ENCODE results near the gene IQUB. TPM values are rescaled to one million over a fixed set of nuclear protein-coding genes. Genes with fewer than 3 reads are reported as not detected.

The IQUB gene
- total RNA-seq, 1 experiment from 2014 or later, result 0.21 TPM

DNA sequence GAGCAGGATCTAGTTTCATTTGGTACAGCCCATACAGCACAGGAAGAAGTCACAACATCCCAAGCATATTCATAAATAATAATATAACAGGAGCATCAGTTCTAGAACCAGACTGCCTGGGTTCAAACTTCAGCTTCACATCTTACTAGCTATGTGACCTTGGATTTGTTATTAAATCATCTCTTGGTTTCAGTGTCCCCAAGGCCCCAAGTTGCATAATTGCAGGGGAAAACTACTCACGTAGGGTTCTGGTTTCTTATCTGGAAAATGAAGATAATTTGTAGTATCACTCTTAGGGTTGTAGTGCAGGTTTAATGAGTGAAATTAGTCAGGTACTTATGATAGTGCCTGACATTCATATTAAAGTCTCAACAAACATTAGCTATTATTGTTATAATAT, 5.5 kb upstream of the IQUB start:
- TF ChIP-seq, protein P1, sequence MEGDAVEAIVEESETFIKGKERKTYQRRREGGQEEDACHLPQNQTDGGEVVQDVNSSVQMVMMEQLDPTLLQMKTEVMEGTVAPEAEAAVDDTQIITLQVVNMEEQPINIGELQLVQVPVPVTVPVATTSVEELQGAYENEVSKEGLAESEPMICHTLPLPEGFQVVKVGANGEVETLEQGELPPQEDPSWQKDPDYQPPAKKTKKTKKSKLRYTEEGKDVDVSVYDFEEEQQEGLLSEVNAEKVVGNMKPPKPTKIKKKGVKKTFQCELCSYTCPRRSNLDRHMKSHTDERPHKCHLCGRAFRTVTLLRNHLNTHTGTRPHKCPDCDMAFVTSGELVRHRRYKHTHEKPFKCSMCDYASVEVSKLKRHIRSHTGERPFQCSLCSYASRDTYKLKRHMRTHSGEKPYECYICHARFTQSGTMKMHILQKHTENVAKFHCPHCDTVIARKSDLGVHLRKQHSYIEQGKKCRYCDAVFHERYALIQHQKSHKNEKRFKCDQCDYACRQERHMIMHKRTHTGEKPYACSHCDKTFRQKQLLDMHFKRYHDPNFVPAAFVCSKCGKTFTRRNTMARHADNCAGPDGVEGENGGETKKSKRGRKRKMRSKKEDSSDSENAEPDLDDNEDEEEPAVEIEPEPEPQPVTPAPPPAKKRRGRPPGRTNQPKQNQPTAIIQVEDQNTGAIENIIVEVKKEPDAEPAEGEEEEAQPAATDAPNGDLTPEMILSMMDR (IDR thresholded peaks at IDR 0.05; ENCODE audit: unreplicated experiment), result no peak
- H3K36me3 Mint-ChIP-seq (ENCODE audit: insufficient read depth, unreplicated experiment), result peaks cover 5% of the 10 kb centered on the region
- no TSS peak for BruUV-seq (replicated peaks)
- CTCF ChIA-PET, result no interaction called here
- no peaks in the 10 kb centered on the region for H3K9me3 Mint-ChIP-seq (ENCODE audit: low read depth, unreplicated experiment)
- no peak overlapping the region for H3K27ac Mint-ChIP-seq (ENCODE audit: unreplicated experiment)
- DNase-seq, result no peak
- no peaks in the 10 kb centered on the region for H3K27me3 Mint-ChIP-seq (ENCODE audit: unreplicated experiment)
- H3K4me1 Mint-ChIP-seq (ENCODE audit: low read depth, unreplicated experiment), result peaks cover 8% of the 10 kb centered on the region
- intact Hi-C loops (cut with micrococcal nuclease; ENCODE audit: unreplicated experiment), result no loop called here
- H3K4me3 Mint-ChIP-seq (ENCODE audit: low read depth, unreplicated experiment), result no peak overlapping the region

DNA sequence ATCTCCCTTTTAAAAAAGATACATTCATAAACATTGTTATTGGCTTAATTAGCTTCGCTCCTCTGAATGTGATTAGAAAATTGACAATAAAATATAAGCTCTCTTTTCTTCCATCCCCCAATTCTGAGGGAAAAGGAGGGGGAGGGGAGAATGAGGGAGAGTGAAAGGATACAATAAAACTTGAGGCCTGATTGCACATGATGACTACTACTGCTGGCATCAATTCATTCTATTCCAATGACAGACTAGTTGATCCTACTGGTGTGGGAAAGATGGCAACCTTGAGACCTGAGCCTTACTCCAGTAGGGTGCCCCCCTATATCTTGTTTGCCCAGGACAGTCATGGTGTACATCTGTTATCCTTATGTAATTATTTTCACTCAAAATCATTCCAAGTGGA, 4.5 kb upstream of the IQUB start:
- H3K27ac Mint-ChIP-seq (ENCODE audit: unreplicated experiment), result no peak overlapping the region
- CTCF ChIA-PET, result no interaction called here
- no peaks in the 10 kb centered on the region for H3K9me3 Mint-ChIP-seq (ENCODE audit: low read depth, unreplicated experiment)
- no TSS peak for BruUV-seq (replicated peaks)
- DNase-seq, result no peak
- H3K36me3 Mint-ChIP-seq (ENCODE audit: insufficient read depth, unreplicated experiment), result peaks cover 15% of the 10 kb centered on the region
- H3K4me3 Mint-ChIP-seq (ENCODE audit: low read depth, unreplicated experiment), result no peak overlapping the region
- H3K27me3 Mint-ChIP-seq (ENCODE audit: unreplicated experiment), result peaks cover 5% of the 10 kb centered on the region
- H3K4me1 Mint-ChIP-seq (ENCODE audit: low read depth, unreplicated experiment), result peaks cover 8% of the 10 kb centered on the region
- intact Hi-C loops (cut with micrococcal nuclease; ENCODE audit: unreplicated experiment), result no loop called here
- TF ChIP-seq, protein P1 (IDR thresholded peaks at IDR 0.05; ENCODE audit: unreplicated experiment), result no peak

DNA sequence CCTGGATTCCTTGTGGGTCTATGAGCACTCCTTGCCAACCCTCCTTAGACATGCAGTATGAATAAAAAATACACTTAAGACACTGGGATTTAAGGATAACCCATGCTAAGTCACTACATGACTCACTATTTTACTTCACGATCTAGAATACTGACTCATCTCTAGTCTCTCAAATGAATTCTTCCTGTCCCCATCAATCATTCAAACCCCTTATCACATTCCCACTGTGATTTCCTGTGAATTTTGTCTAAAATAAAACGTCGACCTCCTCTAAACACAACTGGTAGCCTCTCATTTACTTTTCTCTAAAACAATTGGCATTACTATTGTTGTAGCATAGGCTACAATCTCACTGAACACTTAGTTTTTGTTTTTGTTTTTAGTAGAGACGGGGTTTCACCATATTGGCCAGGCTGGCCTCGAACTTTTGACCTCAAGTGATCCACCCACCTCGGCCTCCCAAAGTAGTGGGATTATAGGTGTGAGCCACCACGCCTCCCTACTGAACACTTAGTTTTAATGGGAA, 3.9 kb upstream of the IQUB start:
- CTCF ChIA-PET, result no interaction called here
- peaks cover 16% of the 10 kb centered on the region for H3K36me3 Mint-ChIP-seq (ENCODE audit: insufficient read depth, unreplicated experiment)
- H3K4me1 Mint-ChIP-seq (ENCODE audit: low read depth, unreplicated experiment), result peaks cover 8% of the 10 kb centered on the region
- H3K27ac Mint-ChIP-seq (ENCODE audit: unreplicated experiment), result no peak overlapping the region
- no peak overlapping the region for H3K4me3 Mint-ChIP-seq (ENCODE audit: low read depth, unreplicated experiment)
- H3K9me3 Mint-ChIP-seq (ENCODE audit: low read depth, unreplicated experiment), result no peaks in the 10 kb centered on the region
- peaks cover 12% of the 10 kb centered on the region for H3K27me3 Mint-ChIP-seq (ENCODE audit: unreplicated experiment)
- intact Hi-C loops (cut with micrococcal nuclease; ENCODE audit: unreplicated experiment), result no loop called here
- TF ChIP-seq, protein P1 (IDR thresholded peaks at IDR 0.05; ENCODE audit: unreplicated experiment), result no peak
- DNase-seq, result no peak
- BruUV-seq (replicated peaks), result no TSS peak

DNA sequence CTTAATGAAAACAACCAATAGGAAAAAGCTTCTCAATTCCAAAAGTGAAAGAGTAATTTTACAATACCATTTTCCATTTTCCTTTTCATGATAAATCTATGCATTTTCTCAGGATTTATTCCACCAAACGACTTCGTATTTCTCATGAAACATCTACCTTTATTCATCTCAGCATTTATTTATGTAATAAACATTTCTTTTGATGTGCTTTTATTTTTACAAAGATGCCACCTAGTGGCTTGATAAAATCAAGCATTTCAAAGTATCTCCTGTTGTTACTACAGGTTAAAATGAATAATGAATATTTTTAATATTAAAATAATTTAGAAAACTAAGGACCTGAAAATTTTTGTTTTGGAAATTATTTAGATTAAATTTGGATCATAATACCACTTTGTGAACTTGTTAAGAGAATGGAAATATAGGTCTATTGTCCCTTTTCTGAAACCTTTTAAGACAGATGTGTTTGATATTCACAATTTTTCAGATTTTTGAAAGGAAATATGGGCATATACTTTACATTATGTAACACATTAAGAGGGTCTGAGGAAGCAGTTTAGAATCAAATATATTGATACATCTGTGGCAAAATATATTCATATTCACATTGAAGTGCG, 2.7 kb upstream of the IQUB start:
- Mint-ChIP-seq H3K27me3 (ENCODE audit: unreplicated experiment) (peaks cover 23% of the 10 kb centered on the region), H3K36me3 (ENCODE audit: insufficient read depth, unreplicated experiment) (peaks cover 21% of the 10 kb centered on the region), H3K4me3 (ENCODE audit: low read depth, unreplicated experiment) (no peak overlapping the region), H3K27ac (ENCODE audit: unreplicated experiment) (no peak overlapping the region), H3K4me1 (ENCODE audit: low read depth, unreplicated experiment) (peaks cover 8% of the 10 kb centered on the region), H3K9me3 (ENCODE audit: low read depth, unreplicated experiment) (no peaks in the 10 kb centered on the region)
- intact Hi-C loops (cut with micrococcal nuclease; ENCODE audit: unreplicated experiment), result loop anchor here (1.0 kb wide), 1 partner anchor 43 kb away; no protein-coding TSS in a partner anchor
- DNase-seq, result no peak
- BruUV-seq (replicated peaks), result no TSS peak
- CTCF ChIA-PET, result no interaction called here
- TF ChIP-seq, protein P1 (IDR thresholded peaks at IDR 0.05; ENCODE audit: unreplicated experiment), result no peak

Measured in Calu3 (cell line).